GM12878 (cell line): ENCODE data around the gene P2RX7.

Experiments
- CTCF ChIP-seq, 3 experiments: IDR thresholded peaks in 2 of 3; conservative IDR thresholded peaks in 1 of 3; 2 replicates each; pipeline ENCODE4 v1.5.1; 2011; ENCODE audit warnings: low read depth in 3 of 3, low read length in 3 of 3, mild to moderate bottlenecking in 3 of 3, control low read depth in 2 of 3, moderate library complexity in 2 of 3, inconsistent platforms in 1 of 3, mixed read lengths in 1 of 3; ENCODE audit not compliant: control insufficient read depth in 2 of 3, insufficient read depth in 1 of 3; ENCODE audit errors: extremely low read depth in 1 of 3
- KAT2A ChIP-seq: conservative IDR thresholded peaks from 2 replicates; pipeline ENCODE4 v1.6.1; 2011; ENCODE audit warnings: low read depth, low read length; ENCODE audit not compliant: control insufficient read depth
- MYC ChIP-seq: IDR thresholded peaks from 2 replicates; pipeline ENCODE4 v1.6.1; 2011; ENCODE audit warnings: mild to moderate bottlenecking, low read length, moderate library complexity, inconsistent platforms; ENCODE audit not compliant: insufficient read depth, insufficient replicate concordance, insufficient read length, severe bottlenecking
- NRF1 ChIP-seq: conservative IDR thresholded peaks from 2 replicates; pipeline ENCODE4 v1.6.1; 2011; ENCODE audit warnings: mild to moderate bottlenecking, low read depth, low read length, improper control_type of control experiment
- POU2F2 ChIP-seq: IDR thresholded peaks from 3 replicates; pipeline ENCODE4 v1.6.1; 2011; ENCODE audit warnings: low read depth, mild to moderate bottlenecking, low read length, borderline replicate concordance
- RAD51 ChIP-seq: fragments of 450-650 bp; IDR thresholded peaks from 2 replicates; pipeline ENCODE4 v1.6.1; 2016; ENCODE audit warnings: moderate library complexity, mild to moderate bottlenecking, inconsistent platforms
- SP1 ChIP-seq: IDR thresholded peaks from one replicate; pipeline ENCODE4 v1.6.1; 2011; ENCODE audit warnings: low read depth, low read length
- SUZ12 ChIP-seq: fragments of 200-600 bp; sonication (generic); IDR thresholded peaks from one replicate; pipeline ENCODE4 v1.6.1; 2018; ENCODE audit warnings: antibody characterized with exemption, mild to moderate bottlenecking; ENCODE audit not compliant: unreplicated experiment
- ZNF24 ChIP-seq: fragments of 450-650 bp; IDR thresholded peaks from 2 replicates; pipeline ENCODE4 v1.6.1; 2017; ENCODE audit warnings: antibody characterized with exemption, mild to moderate bottlenecking

- no peak for TF ChIP-seq KAT2A
- no peak for TF ChIP-seq SP1
- TF ChIP-seq MYC: no peak
- no peak for TF ChIP-seq CTCF (IDR thresholded peaks at IDR 0.05 in 2 of 3, conservative IDR thresholded peaks at IDR 0.05 in 1 of 3; ENCODE audit: control insufficient read depth in 2 of 3, extremely low read depth in 1 of 3, insufficient read depth in 1 of 3, low read depth in 3 of 3, low read length in 3 of 3)
- TF ChIP-seq POU2F2: no peak
- no peak for TF ChIP-seq SUZ12
- TF ChIP-seq RAD51: no peak
- TF ChIP-seq ZNF24: no peak
- no peak for TF ChIP-seq NRF1
Measured at GRCh38 chr12:121135320-121135719, 2.6 kb downstream of the P2RX7 start.
